HG02798 (cell line): ENCODE data around the gene SRGAP3.
A peak's percentile ranks its signal among the peaks of the same experiment; 100 is the strongest.

Source experiments
- ATAC-seq: cut with Tn5 transposase; IDR thresholded peaks from one replicate; pipeline ENCODE4 v1.9.1; 2021; ENCODE audit warnings: mild to moderate bottlenecking; ENCODE audit not compliant: unreplicated experiment, poor library complexity

Gene SRGAP3

DNA sequence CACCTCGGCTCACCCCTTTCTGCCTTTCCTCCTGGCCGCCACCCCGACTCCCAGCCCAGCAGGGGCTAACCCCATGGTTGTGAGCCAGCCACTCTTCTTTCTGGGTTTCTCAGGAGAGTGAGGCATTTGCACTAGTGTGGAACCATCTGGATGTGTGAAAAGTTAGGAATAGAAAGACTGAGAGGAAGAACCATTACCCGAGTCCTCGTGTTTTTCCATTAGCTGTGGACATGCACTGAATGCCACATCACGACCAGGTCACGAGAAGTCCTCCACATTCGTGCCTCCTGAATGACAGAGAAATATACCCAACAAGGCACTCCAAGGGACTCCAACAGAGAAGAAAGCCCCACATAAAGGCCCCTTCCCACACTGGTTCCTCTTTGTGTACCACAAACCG, 268.1 kb downstream of the SRGAP3 start:
- no peak for ATAC-seq

GRCh38 chr3:8980756-8981257, 268.6 kb downstream of the SRGAP3 start:
- ATAC-seq: no peak

- ATAC-seq: no peak
Observed at GRCh38 chr3:8979262-8979661, 270.2 kb downstream of the SRGAP3 start.

DNA sequence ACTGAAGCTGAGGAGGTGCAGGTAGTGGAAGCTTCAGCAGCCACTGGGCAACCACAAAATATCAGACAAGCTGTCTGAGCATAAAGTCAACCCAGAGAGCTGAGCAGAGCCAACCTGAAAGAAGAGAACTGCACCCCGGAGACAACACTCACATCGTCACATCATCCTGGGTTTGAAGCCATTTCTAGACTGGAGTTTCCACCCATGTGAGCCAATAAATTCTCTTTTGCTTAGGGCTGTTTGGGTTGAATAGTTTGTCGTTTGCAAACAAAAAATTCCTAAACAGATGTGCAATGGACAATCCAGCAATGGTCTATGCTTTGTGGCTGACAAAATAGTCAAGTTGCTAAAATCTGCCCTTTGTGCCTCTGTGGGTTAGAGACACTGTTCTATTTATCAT, 270.9 kb downstream of the SRGAP3 start:
- no peak for ATAC-seq

DNA sequence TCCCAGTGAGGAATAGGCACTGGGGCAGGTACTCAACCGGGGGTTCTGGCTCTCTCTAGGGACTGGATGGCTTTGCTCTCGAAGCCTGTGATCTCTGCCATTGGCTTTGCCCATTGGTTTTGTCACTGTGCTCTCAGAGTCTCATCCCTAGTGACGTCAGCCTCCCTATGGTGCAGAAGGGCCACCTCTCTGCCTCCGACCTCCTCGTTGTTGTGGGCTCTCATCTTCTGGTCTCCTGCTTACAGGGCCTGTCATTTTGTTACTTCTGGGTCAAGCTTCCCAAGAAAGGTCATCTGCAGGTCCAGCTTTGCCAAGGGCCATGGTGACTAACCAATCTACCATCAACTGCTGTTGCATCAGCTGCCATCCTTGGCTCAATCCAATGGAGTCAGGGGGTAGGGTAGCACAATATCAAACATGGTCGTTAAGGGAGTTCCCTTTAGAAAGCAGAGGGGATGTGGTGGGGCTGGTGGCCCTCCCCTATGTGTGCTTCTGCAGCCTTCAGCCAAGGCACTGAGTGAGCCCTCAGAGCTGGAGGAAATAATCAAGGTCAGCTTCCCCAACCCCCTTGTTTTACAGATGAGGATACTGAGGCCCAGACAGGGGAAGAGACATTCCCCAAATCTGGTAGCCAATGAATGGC, 272.8 kb downstream of the SRGAP3 start:
- no peak for ATAC-seq

DNA sequence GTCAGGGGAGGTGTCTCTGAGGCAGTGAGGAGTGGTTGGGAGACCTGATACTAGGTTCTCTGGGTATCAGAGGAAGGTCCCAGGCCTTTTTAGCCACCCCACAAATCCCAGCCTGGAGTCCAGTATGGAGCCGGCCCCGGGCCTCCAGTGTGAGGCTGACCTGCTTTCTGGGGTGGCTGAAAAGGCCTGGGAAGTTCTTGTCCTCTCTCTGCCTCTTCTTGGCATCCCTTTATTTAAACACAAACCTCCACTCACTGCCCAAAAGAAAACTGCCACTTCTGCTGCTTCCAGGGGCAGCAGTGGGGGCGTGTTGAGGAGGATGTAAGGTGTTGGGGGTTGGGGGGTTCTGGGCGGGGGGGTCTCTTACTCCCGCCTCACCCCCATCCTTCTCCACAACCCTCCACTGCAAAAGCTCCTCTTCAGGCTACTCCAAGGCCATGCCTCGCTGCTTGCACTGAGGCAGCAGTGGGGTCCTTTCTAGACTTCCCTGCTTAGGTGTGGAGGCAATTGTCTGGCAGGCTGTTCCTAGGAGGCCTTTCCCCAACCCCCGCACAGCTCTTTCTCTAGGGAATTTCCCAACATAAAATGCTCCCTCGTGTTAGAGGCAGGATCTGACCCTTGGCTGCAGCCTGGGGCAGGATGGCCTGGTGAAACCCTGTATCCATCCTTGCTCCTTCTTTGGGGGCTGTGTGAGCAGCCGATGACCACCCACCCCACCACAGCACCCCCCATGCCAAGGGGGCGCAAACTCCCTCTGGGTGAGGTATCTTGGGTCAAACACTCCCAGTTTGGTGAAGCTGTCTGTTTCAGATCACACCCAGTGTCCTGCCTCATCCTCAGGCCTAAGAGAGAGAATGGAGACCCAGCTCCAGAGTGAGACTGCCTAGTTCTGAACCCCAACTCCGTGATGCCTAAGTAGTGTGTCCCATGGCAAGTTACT, 274.1 kb downstream of the SRGAP3 start:
- ATAC-seq: no peak

DNA sequence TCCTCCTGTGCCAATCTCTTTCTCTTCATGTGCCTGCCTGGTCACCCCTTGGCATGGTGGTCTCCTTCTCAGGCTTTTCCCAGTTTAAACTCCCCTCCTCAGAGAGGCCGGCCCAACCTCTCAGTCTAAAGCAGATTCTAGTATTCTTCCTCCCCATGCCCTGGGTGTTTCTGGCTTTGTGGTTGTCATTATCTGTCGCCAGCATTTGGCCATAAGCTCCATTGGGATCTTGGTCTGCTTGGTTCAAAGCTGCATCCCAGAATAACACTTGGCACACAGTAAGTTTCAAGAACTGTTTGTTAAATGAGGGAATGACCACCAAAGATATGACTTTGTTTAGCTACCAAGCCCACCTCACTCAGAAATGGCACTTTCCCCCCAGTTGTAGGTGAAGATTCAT, 275.0 kb downstream of the SRGAP3 start:
- no peak for ATAC-seq

DNA sequence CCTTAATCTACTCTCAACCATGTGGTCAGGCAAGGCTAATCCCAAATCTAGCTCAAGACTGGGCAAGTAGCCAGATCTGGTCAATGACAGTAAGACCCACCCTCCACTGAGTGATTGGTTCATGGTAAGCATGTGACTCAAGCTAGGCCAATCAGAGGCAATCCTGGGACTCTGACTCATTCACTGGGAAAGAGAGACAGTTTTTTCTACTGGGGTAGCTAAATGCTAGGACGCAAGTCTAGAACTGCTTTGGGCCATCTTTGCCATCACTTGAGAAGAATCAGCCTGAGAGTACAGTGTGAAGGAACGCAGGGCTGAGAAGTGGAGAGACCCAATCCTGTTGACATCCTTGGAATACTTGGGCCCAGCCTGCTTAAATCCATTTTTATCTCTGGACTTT, 276.8 kb downstream of the SRGAP3 start:
- peak; percentile 42 for ATAC-seq

DNA sequence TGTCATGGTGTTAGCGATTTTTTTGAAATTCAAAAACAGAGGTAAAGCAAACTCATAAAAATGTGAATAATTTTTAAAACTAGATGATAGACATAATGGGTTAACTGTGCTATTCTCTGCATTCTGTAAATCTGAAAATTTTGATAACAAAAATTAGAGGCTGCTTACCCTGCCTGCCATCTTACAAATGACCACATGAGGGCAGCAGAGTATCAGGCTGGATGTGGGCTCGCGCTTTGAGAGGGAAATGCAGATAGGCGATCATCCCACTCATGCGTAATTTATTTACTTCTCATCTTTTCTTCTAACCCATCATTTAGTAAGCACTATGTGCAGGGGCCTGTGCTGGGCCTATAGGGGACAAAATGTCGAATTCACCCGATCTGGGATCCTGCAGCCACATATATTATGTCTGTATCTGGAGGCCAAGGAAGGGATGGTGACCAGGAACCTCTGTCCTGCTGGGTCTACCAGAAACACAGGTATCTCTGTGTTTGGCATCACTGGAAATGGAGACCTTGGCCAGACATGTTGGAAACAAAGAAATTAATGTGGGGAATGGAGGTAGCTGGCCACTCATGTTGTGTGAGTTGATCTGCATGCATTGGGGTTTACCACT, 278.4 kb downstream of the SRGAP3 start:
- ATAC-seq: peak; percentile 52

GRCh38 chr3:8969241-8969640, 280.2 kb downstream of the SRGAP3 start:
- no peak for ATAC-seq

- ATAC-seq: no peak
Observed at GRCh38 chr3:8968375-8968882, 281.0 kb downstream of the SRGAP3 start.

GRCh38 chr3:8967553-8967952, 281.9 kb downstream of the SRGAP3 start:
- ATAC-seq: no peak

DNA sequence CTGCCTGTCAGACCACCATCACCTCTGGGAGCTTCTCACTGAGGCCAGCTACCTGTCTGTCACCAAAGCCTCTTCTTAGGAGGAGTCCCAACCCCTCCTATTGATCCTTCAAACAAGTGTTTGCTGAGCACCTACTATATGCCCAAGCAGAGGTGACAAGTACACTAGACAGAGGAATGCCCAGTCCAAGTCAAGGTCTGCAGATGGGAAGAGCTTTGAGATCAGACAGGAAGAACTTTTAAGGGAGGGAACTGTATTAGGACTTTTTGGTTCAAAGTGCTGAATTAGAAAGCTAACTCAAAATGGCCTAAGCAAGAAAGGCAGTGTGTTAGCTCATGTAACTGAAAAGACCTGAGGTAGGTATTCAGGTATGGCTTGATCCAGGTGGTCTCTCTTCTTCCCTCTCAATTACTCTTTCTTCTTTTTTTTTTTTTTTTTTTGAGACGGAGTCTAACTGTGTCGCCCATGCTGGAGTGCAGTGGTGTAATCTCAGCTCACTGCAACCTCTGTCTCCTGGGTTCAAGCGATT, 282.6 kb downstream of the SRGAP3 start:
- no peak for ATAC-seq

GRCh38 chr3:8966150-8966819, 283.2 kb downstream of the SRGAP3 start:
- no peak for ATAC-seq

GRCh38 chr3:8964436-8965370, 284.7 kb downstream of the SRGAP3 start:
- no peak for ATAC-seq

- peak; percentile 98 for ATAC-seq
Observed at GRCh38 chr3:8963137-8963853, 286.2 kb downstream of the SRGAP3 start, which contains the start of gene RAD18. Gene RAD18 (minus strand): TSS chr3:8963472. CDS start chr3:8963385, 87 bp downstream.

DNA sequence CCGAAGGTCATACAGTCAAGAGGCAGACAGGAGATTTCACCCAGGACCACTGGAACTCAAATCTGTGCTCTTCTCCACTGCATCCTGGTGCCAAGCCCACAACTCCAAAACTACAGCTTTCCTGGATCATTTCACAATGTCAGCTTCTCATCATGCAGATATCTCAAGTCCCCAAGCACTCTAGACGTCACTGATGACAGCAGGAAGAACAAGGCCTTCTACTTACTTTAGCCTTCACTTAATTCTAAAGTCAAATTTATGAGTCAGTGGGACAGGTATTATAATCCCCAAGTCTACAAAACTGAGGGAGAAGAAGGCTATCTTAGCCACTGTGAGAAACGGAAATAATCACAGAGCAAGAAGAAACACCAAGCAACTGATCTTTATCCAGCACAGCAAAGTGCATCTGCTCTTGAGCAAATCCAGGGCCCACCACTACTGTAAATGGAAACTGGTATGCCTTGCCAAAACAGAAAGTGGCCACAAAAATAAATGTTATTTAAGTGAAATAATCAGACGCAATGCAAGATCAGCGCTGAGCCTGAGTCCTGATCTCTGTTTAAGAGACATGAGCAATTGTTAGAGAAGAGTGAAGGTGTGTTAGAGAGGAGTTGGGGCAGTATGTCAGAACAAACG, 287.1 kb downstream of the SRGAP3 start:
- no peak for ATAC-seq

GRCh38 chr3:8959668-8960067, 289.8 kb downstream of the SRGAP3 start:
- no peak for ATAC-seq
